H54 (cell line): ENCODE data around the gene TNFSF4.

Experiments used
- DNase-seq: peaks from one replicate; pipeline ENCODE4 v3.0.0; 2011; ENCODE audit warnings: low spot score, mixed read lengths; ENCODE audit not compliant: insufficient read length
- FAIRE-seq: peaks from 3 replicates; lab custom pipeline; 2011; peaks lifted over from hg19 to GRCh38; lab: Jason Lieb, UNC
- POLR2A ChIP-seq: IDR thresholded peaks from 2 replicates; pipeline ENCODE4 v1.6.1; 2011; ENCODE audit warnings: low read depth, mild to moderate bottlenecking, low read length

The TNFSF4 gene

DNA sequence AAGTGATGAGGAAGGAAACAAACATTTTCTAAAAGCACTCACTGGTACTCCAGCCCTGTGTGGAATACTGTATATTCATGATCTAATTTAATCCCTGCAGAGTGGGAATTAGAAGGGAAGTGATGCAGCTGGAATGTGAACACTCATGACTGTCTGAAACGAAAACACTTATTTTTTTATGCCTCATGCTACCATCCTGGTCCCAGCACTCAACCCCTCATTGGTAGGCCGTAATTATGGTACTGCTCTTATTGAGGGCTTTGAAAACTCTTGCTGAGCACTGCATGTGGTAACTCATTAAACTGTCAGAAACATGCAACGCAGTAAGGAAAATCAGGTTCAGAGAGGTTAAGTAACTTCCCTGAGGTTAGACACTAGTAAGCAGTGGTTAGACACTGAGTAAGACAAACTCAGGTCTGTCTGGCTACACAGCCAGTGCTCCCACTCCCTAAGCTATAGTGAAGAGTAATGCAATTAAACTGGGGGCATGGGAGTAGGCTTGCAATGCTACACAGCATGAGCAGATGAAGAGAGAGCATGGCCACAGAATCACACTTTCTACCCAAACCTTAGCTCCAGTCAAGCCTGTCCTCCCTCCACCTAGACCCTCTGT, 17.3 kb upstream of the TNFSF4 start:
- no peak for DNase-seq
- no peak for TF ChIP-seq POLR2A
- no peak for FAIRE-seq

DNA sequence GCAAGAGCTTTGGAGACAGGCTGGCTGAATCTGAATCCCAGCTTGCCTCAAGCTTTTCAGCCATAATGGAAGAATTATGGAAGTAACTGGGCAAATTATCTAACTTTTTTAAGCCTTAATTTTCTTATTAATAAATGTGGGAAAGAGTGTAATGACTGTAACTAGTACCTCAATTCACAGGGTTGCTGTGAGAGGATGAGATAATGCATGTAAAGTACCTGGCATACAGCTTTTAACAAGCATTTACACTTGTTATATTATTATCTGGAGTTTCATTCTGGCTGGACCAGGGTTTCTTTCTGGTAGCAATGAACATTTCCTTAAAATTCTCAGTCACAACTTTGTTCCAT, 15.9 kb upstream of the TNFSF4 start:
- no peak for TF ChIP-seq POLR2A
- no peak for DNase-seq
- FAIRE-seq = no peak

DNA sequence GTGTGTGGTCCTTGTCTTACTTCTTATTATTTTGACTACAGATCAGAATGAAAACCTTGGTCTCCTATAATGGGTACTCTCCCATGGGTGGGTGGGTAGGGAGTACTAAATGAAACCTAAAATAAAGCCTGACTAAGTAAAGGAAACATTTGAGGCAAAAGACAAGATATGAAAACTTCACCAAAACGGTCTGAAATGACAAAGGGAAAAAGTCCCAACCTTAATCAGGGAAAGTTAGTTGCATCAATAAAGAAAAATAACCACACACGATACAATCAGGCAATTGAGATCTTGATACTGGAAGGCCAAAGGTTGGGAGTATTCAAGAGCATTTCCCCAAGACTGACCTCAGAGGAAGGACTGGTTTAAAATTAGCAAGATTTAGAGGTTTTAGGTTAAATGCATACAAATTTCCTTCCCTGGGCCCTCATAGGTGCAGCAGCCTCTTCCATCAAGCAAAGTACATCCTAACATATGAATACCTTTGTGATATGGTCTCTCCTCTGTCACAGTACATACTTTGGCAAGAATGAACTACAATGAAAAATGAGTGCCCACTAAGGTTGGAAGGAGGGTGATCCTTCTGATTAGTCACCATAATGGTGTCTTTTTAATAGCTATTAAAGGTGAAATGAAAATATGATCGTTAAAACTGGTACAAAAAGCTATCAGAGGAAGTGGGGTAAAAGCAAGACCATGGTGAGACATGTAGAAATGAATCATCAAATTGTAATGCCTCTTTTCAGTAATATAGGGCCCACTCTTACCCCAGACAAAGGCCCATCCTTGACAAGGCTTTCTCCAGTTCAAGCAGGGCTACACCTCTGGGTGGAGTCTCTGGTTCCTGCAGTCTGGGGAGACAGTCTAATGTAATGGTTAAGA, 15.3 kb upstream of the TNFSF4 start:
- FAIRE-seq = no peak

DNA sequence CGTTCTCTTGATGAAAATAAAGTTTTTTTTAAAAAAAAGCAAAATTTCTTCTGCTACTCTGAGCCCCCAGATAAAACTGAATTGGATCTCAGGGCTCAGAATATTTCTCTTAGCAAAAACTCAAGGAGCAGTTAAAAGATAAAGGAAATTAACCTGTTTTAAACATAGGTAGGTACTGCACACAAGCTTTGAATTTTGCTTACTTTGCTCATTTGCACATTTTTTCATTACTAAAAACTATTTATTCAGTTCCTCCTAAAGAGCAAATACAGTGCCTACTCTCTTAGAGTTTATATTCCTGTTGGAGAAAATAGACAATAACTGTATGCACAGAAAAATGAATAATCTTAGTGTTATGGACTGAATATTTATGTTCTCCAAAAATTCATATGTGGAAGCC, 13.0 kb upstream of the TNFSF4 start:
- no peak for TF ChIP-seq POLR2A
- DNase-seq (no peak), FAIRE-seq (no peak)

More for the DNA sequence above, 15.3 kb upstream of the TNFSF4 start:
- no peak for DNase-seq
- TF ChIP-seq POLR2A = no peak

DNA sequence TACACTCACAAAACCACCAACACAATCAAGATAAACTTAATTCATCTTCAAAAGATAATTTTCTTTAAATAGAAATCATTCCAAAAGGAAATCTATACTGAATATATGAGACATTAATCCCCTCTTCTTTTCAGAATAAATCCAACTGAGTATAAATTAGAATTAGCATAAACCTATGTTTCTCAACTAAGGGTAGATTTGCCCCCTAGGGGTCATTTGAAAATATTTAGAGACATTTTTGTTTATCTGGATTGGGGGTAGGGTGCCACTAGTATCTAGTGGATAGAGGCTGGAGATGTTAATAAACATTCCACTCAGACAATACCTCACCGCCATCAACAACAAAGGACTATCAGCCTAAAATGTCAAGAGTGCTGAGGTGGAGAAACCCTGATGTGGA, 6.5 kb upstream of the TNFSF4 start:
- DNase-seq = no peak
- TF ChIP-seq POLR2A = no peak
- no peak for FAIRE-seq

DNA sequence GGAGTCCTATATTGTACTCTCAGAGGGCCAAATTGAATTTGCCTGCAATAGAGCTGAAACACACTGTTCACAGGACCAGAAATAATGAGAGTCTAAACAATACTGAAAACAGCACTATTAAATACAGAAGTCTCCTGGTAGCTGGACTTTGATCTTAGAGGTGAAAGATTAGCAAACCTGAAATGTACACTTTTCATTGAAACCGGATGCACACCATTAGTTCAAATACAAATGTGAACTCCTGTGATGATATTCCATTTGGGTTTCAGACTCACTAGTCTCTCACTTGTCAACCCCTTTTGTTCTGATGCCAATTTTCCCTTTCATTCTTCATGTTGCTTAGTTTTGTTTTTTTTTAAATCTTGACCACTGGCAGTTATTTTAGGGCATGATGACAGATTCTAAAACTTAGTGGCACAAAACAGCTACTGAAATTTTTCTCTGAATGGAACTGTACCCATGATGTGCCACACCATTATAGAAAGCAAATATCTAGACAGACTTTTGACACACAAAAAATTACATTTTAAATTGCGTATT, 5.9 kb upstream of the TNFSF4 start:
- DNase-seq (no peak), FAIRE-seq (no peak)
- TF ChIP-seq POLR2A = no peak

DNA sequence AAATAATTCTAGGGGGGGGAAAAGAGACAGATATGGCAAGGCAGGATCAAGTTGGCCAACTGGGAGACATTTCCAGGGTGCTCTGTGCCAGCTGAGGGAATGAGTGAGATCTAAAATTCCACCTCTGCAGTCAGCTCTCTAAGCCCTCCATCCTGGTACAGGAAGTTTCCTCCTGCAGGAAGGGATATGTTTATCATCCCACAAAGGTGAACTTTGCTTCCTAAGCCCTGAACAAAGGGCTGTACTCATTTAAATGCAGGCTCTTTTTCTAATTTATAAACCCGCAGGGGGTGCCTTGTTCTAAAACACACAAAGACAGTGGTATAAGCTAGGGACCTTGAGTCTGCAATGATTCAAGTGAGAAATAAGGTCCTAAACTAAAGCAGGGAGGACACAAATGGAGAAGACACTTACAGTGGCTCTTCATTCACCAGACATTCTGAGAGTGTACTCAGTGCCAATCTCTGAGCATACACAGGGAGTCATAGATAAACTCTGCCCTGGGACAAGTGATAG, 3.6 kb upstream of the TNFSF4 start:
- no peak for DNase-seq
- no peak for FAIRE-seq
- no peak for TF ChIP-seq POLR2A

DNA sequence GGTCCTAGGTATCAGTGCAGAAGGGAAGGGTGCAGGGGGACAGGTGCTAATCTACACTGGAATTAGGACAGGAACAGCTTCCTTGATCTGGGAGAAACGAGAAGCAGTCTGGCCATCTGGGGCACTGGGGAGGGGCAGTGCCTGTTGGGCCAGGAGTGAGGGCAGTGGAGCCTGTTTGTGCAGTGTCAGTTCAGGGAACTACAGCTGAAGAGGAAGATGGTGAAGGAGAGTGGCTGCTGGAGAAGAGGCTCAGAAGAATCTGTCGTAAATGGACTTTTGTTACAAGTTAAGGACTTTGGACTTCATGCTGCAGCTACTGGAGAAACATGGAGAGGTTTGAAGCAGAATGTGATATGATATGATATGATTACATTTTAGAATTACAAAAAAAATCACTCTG, 3.2 kb upstream of the TNFSF4 start:
- TF ChIP-seq POLR2A = no peak
- FAIRE-seq (no peak), DNase-seq (no peak)

DNA sequence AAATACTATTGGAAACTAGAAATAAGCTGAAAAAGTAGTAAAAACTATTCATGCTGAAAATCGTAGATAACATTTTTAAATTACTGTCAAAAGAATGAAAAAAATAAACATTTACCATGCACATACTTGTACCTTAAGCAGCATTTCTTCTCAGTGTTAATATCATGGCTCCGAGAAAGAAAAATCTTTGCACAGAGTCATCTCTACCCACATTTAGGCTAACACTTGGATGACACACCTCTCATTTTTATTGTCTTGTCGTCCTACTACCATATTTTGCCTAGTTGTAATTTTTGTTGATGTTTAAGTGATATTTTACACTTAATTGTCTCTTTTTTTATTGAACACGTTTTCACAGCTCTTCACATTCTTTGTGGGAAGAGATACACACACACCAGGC, 1.7 kb upstream of the TNFSF4 start:
- FAIRE-seq (no peak), DNase-seq (no peak)

DNA sequence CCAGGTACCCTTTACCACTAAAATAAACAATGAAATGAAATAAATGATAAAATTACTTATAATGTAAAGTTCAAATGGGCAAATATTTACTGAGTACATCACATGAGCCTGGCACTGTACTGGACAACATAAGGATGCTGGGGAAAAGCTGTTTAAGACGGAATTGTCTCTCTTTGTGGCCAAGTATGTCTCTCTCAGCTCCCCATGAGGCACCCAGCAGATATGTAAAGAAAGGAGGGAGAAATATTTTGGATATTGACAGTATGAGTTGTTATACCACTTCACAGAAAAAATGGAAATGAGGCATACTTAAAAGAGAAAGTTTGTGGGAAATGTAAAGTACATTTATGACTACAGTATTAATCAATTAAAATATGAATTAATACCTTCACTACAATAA, 1.0 kb upstream of the TNFSF4 start:
- FAIRE-seq = no peak
- TF ChIP-seq POLR2A = no peak
- no peak for DNase-seq

More for the DNA sequence above, 1.7 kb upstream of the TNFSF4 start:
- no peak for TF ChIP-seq POLR2A

DNA sequence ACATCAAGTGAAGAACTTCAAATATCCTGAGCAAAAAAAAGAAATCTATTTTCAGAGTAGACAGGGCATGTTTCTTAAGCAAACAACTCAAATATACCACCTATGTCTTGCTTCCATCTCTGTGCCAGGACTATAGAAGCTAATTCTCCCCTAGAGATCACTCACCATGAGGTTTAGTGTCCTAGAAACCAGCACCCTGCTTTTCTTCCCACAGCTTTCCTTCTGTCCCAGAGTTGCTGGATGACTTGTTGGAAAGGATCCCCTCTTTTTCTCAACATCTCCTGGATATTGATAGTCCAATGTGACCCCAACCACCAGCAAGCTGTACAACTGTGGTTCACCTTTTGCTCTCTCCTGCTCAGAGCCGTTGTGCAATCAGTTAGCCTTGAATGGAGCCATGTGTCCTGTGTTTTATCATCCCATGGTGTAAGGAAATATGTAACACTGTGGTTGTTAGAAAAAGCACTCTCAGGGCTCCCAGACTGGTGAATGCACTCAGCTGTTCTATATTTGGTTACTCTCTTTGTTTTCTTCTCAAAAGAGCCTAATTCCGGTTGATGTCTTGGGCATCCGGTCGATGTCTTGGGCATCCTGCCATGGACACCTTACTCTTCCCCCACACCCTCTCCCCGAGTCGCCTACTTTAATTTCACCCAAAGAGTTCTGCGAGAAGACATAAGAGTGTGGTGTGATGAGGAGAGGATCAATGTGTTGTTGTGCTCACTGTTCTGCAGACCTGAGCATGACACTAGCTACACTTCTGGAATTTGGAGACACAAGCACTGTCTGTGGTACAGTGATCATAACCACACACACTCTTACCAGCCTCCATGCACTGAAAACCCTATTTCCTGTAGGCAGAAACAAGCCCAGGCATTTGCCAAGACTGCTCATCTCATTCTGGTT, 1.7 kb downstream of the TNFSF4 start:
- TF ChIP-seq POLR2A = no peak; the same call in 1 of the 2 replicates
- DNase-seq = no peak
- no peak for FAIRE-seq

DNA sequence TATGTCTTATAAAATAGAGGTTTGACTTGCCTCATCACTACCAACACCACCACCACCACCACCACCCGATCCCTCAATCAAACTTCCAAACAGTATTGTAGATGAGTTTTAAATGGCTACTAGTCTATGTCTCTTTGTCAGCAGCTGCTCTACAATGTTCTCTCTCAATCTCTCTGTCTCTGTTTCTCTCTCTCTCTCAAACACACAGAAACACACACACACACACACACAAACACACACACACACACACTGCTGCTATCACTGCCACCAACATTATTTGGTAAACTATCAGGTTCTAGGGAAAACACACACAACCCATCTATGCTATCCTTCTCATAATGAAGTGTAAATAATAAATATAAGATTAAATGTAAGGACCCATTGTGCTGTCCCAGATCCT, 2.4 kb downstream of the TNFSF4 start:
- DNase-seq = no peak
- no peak for FAIRE-seq
- TF ChIP-seq POLR2A = no peak

DNA sequence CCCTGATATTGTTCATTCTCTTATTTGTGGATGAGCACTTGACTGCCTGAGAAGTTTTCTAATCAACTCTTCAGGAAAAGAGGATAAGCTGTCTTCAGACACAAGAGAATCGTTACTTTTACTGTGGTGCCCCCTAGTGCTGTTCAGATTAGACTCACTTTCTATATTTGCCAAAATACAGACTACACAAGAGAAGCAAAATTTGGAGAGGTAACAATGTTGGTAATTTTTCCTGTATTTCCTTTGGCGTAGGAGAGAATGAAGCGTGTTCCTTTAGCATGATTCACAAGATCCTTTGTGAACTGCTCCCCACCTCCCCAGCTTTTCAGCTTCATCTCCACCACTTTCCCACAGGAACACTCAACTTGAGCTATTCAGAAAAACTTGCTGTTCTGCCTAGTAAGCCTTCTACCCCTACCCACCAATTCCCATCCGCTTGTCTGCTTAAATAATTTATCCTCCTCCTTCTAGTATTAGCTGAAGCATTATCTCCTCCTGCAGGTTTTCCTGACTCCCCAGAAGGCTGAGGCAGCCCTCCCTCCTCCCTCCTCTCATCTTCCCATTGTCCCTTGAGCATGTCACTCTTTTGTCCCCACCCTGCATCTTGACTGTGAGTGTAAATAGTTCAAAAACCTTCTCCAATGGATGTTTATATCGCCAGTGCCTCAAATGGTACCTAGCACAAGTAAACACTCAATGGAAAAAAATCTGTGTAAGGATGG, 4.5 kb downstream of the TNFSF4 start:
- FAIRE-seq (peak; percentile 23), DNase-seq (peak; percentile 14)
- TF ChIP-seq POLR2A = no peak
